Measurements from ENCODE around the gene UQCRC2. TPM values are rescaled to one million over a fixed set of nuclear protein-coding genes. Genes with fewer than 3 reads are reported as not detected.

UQCRC2 gene
- 360 and 429 TPM in 2 replicates for polyA plus RNA-seq

GRCh38 chr16:21952793-21953540 is at the start of gene UQCRC2:
TSS of gene UQCRC2 (plus strand) at chr16:21953361. CDS start at chr16:21953424, 63 bp downstream.

GRCh38 chr16:22007509-22008214 is 54.5 kb downstream of the UQCRC2 start, which contains the start of gene MOSMO:
TSS of gene MOSMO (plus strand) at chr16:22008111. CDS start at chr16:22008302, 191 bp downstream.

Other genes starting within 250 kb of the UQCRC2 start
- 6.4 and 6.8 TPM in 2 replicates for gene NPIPB4, start 95.6 kb upstream of the UQCRC2 start, polyA plus RNA-seq
- 1.6 and 4.3 TPM in 2 replicates for gene PDZD9, start 47.8 kb downstream of the UQCRC2 start, polyA plus RNA-seq
- 45.2 and 48.1 TPM in 2 replicates for gene MOSMO, start 54.8 kb downstream of the UQCRC2 start, polyA plus RNA-seq
- gene VWA3A, start 139.2 kb downstream of the UQCRC2 start, polyA plus RNA-seq: 0.70 and 0.74 TPM in 2 replicates
- gene SDR42E2, start 209.1 kb downstream of the UQCRC2 start, polyA plus RNA-seq: not detected in 2 replicates

Data from Purkinje cell (primary cell).